GM18870 (cell line): ENCODE data around the gene HNRNPF.
A peak's percentile ranks its signal among the peaks of the same experiment; 100 is the strongest.
"Not testable (repeated sequence)": the region's sequence is repeated elsewhere in the genome, so short reads cannot be mapped to it uniquely, and the experiment has no call there.

Experiments
- ATAC-seq: cut with Tn5 transposase; IDR thresholded peaks from one replicate; pipeline ENCODE4 v1.9.1; 2021; ENCODE audit warnings: moderate library complexity; ENCODE audit not compliant: unreplicated experiment

The HNRNPF gene

DNA sequence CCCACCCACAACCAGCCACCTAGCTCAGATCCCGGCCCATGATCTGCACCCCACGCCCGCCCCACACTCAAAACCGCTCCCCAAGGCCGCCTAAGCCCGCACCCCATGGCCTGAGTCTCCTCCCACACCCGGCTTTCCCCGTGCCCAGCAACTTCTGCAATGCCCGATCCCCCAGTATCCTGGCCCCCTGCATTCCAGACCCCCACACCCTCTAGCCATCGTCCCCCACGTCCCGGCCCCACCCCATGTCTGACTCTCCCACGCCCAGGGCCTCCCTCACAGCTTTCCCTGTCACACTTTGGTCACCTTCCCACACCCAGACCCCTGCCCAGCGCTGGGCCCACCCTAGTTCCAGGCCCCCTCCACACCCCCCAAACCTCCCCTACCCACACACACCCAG is 57.7 kb downstream of the HNRNPF start:
- ATAC-seq, result no peak

DNA sequence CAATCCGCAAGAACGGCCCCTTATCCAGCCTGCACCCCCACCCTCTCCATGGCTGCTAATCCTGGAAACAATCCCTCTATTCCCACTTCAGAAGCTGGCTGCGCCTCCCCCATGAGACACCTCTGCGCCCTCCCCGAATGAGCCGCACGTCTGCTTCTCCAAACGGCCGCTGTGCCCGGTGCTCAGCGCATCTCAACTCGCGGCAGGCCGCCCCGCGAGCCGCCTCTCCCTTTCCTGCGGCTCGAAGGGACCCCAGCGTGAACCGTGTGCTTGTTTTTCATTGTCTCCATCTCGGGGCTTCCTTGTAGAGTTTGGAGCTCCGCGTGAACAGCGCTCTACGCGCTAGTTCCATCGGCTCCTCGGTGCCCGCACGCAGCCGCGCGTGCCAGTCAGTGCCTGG is 58.3 kb downstream of the HNRNPF start:
- no peak for ATAC-seq

DNA sequence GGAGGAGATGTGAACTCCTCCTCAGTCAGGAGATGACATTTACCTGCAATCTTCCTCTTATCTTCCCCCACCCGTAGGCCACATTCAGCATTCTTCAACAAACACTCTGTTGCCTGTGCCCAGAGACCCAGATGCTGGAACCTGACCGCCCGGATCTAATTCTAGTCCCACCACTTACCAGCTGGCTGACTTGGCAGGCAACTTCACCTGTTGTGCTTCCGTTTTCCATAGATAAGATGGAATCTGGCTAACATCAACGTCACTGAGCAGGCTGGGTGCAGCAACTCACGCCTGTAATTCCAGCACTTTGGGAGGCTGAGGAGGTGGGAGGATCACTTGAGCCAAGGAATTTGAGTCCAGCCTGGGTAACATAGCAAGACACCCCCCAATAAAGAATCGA is 58.8 kb downstream of the HNRNPF start:
- no peak for ATAC-seq

DNA sequence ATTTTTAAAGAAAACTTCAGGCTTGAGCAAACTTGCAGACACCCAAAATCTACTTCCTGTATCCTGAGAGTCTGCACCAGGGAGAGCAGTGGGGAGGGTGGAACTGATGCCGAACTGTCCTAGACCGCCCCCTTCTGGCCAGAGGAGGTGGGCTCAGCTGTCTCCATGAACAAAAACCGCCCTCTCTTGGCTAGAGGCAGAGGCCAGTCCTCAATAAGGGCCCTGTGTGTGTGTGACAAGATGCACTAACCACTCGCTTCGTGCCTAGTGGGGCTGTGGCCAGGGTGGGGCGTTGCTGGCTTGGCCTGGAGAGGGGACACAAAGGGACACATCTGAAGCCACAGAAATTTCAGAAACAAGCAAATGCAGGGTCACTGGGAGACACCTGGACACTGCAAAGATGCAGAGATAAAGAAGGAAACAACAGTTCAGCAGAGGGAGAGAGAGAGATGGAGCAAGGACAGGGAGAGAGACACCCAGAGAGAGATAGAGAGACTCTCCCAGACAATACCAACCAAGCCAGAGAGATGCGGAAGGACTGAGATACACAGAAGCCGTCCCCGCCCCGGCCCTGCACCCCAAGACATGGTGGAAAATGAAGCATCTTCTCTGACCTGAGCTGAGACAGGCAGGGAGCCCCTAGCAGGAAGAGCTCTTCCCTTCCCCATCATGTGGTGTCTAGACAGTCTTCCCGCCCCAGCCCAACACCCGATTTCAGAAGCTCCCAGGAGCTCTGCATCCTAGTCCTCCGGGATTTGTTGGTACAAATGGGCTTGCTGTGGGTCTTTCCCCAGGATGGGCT is 60.3 kb downstream of the HNRNPF start:
- ATAC-seq, result peak; percentile 93

DNA sequence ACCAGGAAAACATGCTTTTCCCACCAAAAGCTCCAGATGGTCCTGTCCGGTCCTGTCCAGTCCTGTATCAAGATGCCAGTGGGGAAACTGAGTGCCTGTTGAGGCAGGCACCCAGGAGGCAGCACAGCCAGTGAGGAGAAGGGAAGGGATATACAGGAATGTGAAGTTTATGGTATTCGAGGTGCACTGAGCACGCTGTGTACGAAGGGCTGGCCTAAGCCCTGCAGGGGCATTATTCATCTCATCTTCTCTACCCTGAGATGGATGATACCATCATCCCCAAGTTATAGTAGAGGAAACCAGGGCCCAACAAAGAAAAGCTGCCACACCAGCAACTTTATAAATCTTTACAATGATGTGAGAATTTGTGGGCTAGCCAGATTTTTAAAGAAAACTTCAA is 61.0 kb downstream of the HNRNPF start:
- no peak for ATAC-seq

DNA sequence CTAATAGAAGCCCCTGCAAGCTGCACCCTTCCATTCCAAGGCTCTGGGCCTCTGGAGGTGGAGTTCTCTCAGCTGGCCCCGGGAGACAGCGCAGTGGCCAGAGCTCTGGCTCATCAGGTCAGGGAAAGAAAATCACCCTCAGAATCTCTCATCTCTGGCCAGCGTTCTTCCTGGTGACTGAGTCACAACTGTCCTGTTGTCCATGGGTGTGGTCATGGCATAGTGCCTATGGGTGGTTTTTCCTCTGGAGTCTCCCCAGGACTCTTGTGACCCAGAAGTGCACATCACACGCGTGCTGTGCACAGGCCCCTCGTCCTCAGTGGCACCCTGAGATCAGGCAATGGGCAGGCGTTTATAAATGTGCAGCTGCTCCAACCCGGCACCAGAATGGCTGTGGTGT is 64.9 kb downstream of the HNRNPF start:
- no peak for ATAC-seq

DNA sequence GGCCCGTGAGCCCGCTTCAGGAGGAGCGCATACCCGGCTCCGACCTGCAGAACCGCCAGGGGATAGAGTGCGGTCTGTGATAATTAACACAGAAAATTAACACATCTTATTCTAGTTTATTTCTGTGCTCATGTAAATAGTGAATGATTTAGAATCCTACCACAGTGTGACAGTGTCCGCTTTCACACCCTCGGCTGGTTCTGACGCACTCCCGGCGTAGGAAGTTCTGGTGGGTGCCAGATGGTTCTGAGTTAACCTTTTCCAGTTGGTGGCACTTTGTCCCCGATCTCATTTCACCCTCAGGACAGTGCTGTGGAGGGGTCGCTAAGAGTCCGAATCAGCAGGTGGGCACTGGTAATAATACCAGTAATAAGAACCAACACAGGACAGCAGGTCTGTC is 65.9 kb downstream of the HNRNPF start:
- no peak for ATAC-seq

DNA sequence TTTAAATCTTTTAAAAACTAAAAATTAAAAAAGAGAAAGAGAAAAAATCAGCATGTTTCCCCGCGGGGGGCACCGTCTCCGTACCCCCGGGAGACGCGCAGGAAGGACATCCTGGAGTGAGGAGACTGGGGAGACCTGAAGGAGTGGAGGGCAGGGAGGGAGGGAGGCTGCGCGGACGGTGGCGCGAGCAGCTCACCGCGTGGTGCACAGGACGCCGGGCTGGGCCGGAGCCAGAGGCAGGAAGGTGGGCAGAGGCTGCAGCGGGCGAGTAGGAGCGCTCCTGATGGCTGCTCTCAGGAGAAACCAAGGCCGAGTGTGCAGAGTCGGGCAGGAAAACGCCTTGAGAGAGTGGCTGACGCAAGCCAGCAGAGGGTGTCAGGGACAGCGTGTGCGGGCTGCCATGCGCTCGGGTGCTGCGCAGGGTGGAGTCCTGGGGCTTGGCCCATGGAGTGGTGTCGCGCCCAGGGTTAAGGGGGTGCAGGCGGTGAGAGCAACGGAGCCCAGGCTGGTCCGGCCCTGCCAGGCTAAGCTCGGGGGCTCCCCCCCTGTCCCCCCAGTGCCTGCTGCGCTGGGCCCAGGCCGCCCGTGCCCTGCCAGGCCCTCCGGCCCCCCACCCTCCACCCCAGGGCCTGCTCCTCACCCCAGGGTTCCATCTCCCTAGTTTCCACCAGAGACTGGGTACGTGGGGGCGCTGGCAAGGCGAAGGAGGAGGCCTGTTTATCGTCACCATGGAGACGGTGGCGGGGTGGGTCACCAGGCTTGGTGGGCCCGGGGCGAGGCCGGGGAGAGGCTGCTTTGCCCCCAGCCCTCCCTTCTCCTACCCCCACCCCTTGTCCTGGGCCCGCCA is 66.5 kb downstream of the HNRNPF start:
- ATAC-seq, result no peak

DNA sequence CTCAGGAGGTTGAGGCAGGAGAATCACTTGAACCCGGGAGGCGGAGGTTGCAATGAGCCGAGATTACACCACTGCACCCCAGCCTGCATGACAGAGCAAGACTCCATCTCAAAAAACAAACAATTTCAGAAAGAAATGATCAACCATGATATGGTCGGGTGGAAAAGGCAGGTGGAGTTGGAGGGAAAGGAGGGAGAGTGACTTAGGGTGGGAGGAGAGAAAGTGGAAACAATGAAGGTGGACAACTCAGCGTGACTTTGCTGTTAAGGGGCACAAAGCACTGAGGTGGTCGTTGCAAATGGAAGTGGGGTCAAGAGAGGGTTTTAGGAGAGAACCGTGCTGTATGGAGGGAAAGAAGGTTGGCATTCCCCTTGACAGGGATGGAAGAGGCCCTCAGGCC is 67.5 kb downstream of the HNRNPF start:
- no peak for ATAC-seq

DNA sequence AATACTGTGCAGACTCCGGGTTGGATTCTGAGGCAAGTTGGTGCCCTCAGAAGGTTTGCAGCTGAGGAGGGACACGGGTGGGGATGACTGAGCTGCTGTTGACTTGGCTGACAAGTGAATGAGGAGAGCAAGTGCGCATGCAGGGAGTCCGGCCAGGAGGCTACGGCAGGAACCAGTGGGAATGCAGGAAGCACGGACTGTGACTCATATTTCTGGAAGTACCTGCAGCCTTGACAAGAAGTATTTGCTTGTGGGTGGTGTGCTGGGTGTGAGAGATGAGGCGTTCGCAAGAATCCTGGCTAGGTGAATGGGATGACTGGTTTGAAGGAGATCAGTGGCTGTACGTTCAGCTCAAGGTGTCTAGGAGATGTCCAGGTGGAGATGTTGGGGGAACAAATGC is 68.4 kb downstream of the HNRNPF start:
- no peak for ATAC-seq

DNA sequence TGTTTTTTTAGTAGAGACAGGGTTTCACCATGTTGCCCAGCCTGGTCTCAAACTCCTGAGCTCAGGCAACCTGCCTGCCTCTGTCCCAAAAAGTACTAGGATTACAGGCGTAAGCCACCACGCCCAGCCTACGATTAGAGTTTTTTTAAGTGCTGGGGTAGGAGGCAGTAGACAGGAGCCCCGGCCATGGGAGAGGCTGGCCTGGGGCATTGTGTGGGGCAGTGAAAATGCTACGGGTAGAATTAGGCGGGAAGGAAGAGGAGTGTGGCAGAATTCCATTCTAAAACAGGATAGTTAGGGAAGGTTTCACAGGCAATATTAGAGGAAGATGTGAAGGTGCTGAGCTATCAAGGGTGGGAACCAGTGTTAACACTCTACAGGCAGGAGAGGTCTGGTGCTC is 68.9 kb downstream of the HNRNPF start:
- ATAC-seq, result no peak

DNA sequence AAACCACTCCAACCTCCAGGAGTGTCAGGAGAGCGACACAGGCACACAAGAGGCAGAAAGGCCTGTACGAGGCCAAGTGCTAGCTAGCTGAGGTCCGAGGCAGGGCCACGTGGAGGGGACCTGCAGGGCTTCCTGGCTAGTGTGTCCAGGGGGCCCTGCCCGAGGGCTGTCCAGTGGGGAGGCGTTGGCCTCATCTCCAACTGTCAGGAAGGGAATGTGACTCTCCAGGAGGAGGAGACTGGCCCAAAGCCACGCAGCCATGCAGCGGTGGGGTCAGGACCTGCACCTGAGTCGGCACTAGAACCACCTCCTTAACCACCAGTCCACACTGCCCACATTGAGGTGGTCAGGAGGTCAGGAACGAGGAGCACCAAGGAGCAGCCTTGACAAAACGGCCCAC is 69.8 kb downstream of the HNRNPF start:
- no peak for ATAC-seq

DNA sequence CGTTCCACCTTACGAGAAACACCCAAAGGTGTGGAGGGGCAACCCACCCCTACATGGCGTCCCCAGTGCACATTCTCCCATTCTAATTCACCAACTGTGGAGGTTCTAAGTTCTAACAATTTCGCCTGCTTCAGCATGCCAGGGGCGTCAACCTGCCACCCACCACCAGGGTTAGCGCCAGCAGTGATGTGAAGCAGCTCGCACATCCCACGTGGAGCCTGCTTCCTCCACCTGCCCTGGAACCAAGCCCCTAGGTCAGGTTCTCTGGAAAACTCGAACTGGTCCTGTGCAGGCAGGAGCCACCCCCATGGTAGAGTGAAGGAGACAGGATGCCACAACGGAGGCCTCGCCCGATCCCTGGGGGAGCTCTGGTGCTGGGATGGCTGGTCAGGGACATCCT is 70.9 kb downstream of the HNRNPF start:
- no peak for ATAC-seq

DNA sequence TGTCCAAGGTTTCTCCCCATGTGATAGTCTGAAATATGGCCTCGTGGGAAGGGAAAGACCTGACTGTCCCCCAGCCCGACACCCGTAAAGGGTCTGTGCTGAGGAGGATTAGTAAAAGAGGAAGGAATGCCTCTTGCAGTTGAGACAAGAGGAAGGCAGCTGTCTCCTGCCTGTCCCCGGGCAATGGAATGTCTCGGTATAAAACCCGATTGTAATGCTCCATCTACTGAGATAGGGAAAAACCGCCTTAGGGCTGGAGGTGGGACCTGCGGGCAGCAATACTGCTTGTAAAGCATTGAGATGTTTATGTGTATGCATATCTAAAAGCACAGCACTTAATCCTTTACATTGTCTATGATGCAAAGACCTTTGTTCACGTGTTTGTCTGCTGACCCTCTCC is 71.5 kb downstream of the HNRNPF start:
- ATAC-seq, result not testable (repeated sequence)

DNA sequence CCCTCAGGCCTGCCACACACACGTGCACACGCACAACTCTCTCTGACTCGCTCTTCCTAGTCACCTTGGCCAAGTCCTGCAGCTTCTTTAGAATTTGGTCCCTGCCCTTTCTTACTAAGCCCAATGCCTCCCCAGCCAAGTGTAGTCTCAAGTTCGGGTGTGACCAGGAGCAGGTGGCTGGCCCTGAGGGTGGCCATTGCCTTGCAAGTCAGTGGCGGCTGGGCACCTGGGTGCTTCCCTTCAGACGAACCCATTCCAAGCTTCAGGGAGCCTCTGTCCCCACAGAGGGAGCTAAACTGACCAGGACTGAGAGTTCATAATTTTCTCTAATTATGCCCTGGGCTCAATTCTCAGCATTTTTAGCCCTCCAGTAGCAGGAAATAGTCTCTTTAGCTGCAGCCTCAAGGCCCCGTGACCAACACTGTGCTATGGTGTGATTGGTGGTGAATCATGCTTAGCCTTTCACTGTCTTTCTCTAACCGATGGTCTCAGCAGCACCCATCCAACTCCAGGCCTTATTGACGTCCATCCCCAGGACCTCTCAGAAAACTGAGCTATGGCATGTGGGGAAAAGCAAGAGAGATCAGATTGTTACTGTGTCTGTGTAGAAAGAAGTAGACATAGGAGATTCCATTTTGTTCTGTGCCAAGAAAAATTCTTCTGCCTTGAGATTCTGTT is 72.2 kb downstream of the HNRNPF start:
- no peak for ATAC-seq

DNA sequence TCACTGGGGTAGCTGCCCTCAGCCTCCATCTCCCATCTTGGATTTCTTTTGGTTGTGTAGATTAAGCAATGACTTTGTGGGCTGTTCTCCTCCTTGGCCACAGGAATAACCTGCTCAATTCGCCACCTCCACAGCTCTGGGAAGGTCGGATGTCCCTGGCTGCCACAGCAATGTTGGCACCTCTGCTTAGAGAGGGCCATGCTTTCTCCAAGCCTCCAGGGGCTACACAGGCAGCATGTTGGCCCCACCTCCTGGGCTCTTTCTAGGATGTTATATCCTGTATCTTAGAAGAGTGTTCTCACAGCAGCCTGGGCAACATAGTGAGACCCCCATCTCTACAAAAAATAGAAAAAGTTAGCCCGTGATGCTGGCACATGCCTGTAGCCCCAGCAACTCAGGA is 72.9 kb downstream of the HNRNPF start:
- ATAC-seq, result no peak
